Lung microvascular endothelial cell (primary cell): ENCODE results near the gene BMX. TPM values are rescaled to one million over a fixed set of nuclear protein-coding genes. Genes with fewer than 3 reads are reported as not detected.

ENCODE experiments used
- DNase-seq, 2 donors: peaks; one replicate each; pipeline versions ENCODE4 v3.0.0 to v3.0.0-alpha.2; 2010; ENCODE audit warnings: low read depth in 2 of 2
- total RNA-seq: library from RNA; depleted of rRNA; stranded (reverse); fragments of >200 nt; gene quantifications from 2 replicates; pipeline ENCODE4 v1.2.1, GENCODE V29; 2014

BMX gene
- total RNA-seq, 1 donor from 2014 or later: 208 TPM

- no peak for DNase-seq
These were observed 4.5 kb downstream of the BMX start for GRCh38 chrX:15505101-15505500.

- no peak for DNase-seq
These were observed 6.4 kb downstream of the BMX start for GRCh38 chrX:15507005-15507404.

GRCh38 chrX:15509845-15510244 is 9.2 kb downstream of the BMX start:
- no peak for DNase-seq

GRCh38 chrX:15511563-15511962 is 11.0 kb downstream of the BMX start:
- peak; percentile 84 to 90 for DNase-seq

- DNase-seq: peak in 1 of 2 donors; percentile 72
These were observed 11.9 kb downstream of the BMX start for GRCh38 chrX:15512401-15512965.

- no peak for DNase-seq
These were observed 13.7 kb downstream of the BMX start for GRCh38 chrX:15514279-15514678.

- DNase-seq: peak; percentile 89 to 94
These were observed 15.3 kb downstream of the BMX start for GRCh38 chrX:15515931-15516330.

GRCh38 chrX:15522464-15522863 is 21.9 kb downstream of the BMX start:
- DNase-seq: no peak

GRCh38 chrX:15523088-15523487 is 22.5 kb downstream of the BMX start:
- DNase-seq: no peak

GRCh38 chrX:15524417-15524816 is 23.8 kb downstream of the BMX start:
- DNase-seq: peak in 1 of 2 donors; percentile 81

GRCh38 chrX:15525664-15526416 is 25.2 kb downstream of the BMX start:
- DNase-seq: peak; percentile 31 to 34

- DNase-seq: peak in 1 of 2 donors; percentile 19
These were observed 28.6 kb downstream of the BMX start for GRCh38 chrX:15529165-15529564.

- no peak for DNase-seq
These were observed 29.7 kb downstream of the BMX start for GRCh38 chrX:15530318-15530717.

- DNase-seq: no peak
These were observed 46.1 kb downstream of the BMX start for GRCh38 chrX:15546745-15547144.

- no peak for DNase-seq
These were observed 46.7 kb downstream of the BMX start for GRCh38 chrX:15547356-15547755.

GRCh38 chrX:15549189-15550012 is 48.8 kb downstream of the BMX start:
- no peak for DNase-seq

GRCh38 chrX:15559227-15559626 is 58.6 kb downstream of the BMX start:
- DNase-seq: no peak

- no peak for DNase-seq
These were observed 60.3 kb downstream of the BMX start for GRCh38 chrX:15560924-15561323.

GRCh38 chrX:15563056-15563455 is 62.4 kb downstream of the BMX start:
- DNase-seq: no peak

GRCh38 chrX:15564981-15565579 is 64.5 kb downstream of the BMX start:
- DNase-seq: peak; percentile 81 to 94

GRCh38 chrX:15566244-15566643 is 65.6 kb downstream of the BMX start:
- peak; percentile 22 to 34 for DNase-seq

- DNase-seq: no peak
These were observed 66.7 kb downstream of the BMX start for GRCh38 chrX:15567267-15567666.
